ENCODE results near the gene DLEU7. TPM values are rescaled to one million over a fixed set of nuclear protein-coding genes. Genes with fewer than 3 reads are reported as not detected.

The DLEU7 gene
- total RNA-seq, 4 donors from 2014 or later: 1.1 TPM; not detected in 3

- Histone ChIP-seq H3K4me1 (peaks cover 0 to 14% (median 6%) of the 10 kb centered on the region in 3 donors), H3K27ac (no peak overlapping the region), H3K36me3 (no peaks in the 10 kb centered on the region), H3K4me3 (no peak overlapping the region), H3K27me3 (no peaks in the 10 kb centered on the region), H3K9me3 (no peaks in the 10 kb centered on the region)
- no peak for TF ChIP-seq EP300 (IDR thresholded peaks at IDR 0.05)
- no peak for TF ChIP-seq CTCF (IDR thresholded peaks at IDR 0.05)
- no peak for TF ChIP-seq POLR2AphosphoS5 (IDR thresholded peaks at IDR 0.05)
- no peak for TF ChIP-seq POLR2A (IDR thresholded peaks at IDR 0.05)
- no peak for ATAC-seq
- WGBS, 2 donors (ENCODE audit: low coverage in 1 of 2): no CpG with 5 or more reads among the region's 1 CpG
Observed at GRCh38 chr13:50796463-50796862, 47.0 kb downstream of the DLEU7 start.

- Histone ChIP-seq H3K27me3 (no peaks in the 10 kb centered on the region), H3K9me3 (no peaks in the 10 kb centered on the region), H3K4me1 (no peaks in the 10 kb centered on the region), H3K36me3 (no peaks in the 10 kb centered on the region), H3K4me3 (no peak overlapping the region), H3K27ac (no peak overlapping the region)
- ATAC-seq: no peak
- TF ChIP-seq POLR2A (IDR thresholded peaks at IDR 0.05) (no peak), CTCF (IDR thresholded peaks at IDR 0.05) (no peak), EP300 (IDR thresholded peaks at IDR 0.05) (no peak), POLR2AphosphoS5 (IDR thresholded peaks at IDR 0.05) (no peak)
- WGBS, 2 donors (ENCODE audit: low coverage in 1 of 2): 85% methylated on average over 1 of the region's 1 CpG; no CpG with 5 or more reads in 1 of the 2 donors
Observed at GRCh38 chr13:50794226-50794625, 49.3 kb downstream of the DLEU7 start.

GRCh38 chr13:50793026-50793425 lies 50.5 kb downstream of the DLEU7 start:
- ATAC-seq: no peak
- TF ChIP-seq CTCF (IDR thresholded peaks at IDR 0.05): no peak
- no peak for TF ChIP-seq EP300 (IDR thresholded peaks at IDR 0.05)
- no peak for TF ChIP-seq POLR2A (IDR thresholded peaks at IDR 0.05)
- TF ChIP-seq POLR2AphosphoS5 (IDR thresholded peaks at IDR 0.05): no peak
- 48 to 93% methylated on average over 3 of the region's 3 CpGs for WGBS, 2 donors (ENCODE audit: low coverage in 1 of 2)

GRCh38 chr13:50788551-50789210 lies 54.8 kb downstream of the DLEU7 start:
- Histone ChIP-seq H3K27me3 (no peaks in the 10 kb centered on the region), H3K36me3 (no peaks in the 10 kb centered on the region), H3K9me3 (no peaks in the 10 kb centered on the region), H3K27ac (no peak overlapping the region), H3K4me1 (no peaks in the 10 kb centered on the region), H3K4me3 (no peak overlapping the region)
- 55 to 62% methylated on average over 8 to 11 of the region's 14 CpGs for WGBS, 2 donors (ENCODE audit: low coverage in 1 of 2)
- no peak for ATAC-seq
- TF ChIP-seq POLR2AphosphoS5 (IDR thresholded peaks at IDR 0.05) (no peak), CTCF (IDR thresholded peaks at IDR 0.05) (no peak), EP300 (IDR thresholded peaks at IDR 0.05) (no peak), POLR2A (IDR thresholded peaks at IDR 0.05) (no peak)

More at GRCh38 chr13:50793026-50793425, 50.5 kb downstream of the DLEU7 start:
- H3K4me3 ChIP-seq: no peak overlapping the region
- H3K36me3 ChIP-seq: no peaks in the 10 kb centered on the region
- no peaks in the 10 kb centered on the region for H3K4me1 ChIP-seq
- H3K27ac ChIP-seq: no peak overlapping the region
- H3K27me3 ChIP-seq: no peaks in the 10 kb centered on the region
- no peaks in the 10 kb centered on the region for H3K9me3 ChIP-seq

Data from gastroesophageal sphincter (tissue), 4 donors.